ENCODE data around the gene DNAJC24. TPM values are rescaled to one million over a fixed set of nuclear protein-coding genes. Genes with fewer than 3 reads are reported as not detected.

Gene DNAJC24
- total and polyA plus RNA-seq, 2 experiments from 2014 or later: 20.3 to 21.3 TPM

- no peak for TF ChIP-seq ZNF331 (CRISPR knock-in tag; IDR thresholded peaks at IDR 0.05; ENCODE audit: low read depth)
- TF ChIP-seq, protein P1, sequence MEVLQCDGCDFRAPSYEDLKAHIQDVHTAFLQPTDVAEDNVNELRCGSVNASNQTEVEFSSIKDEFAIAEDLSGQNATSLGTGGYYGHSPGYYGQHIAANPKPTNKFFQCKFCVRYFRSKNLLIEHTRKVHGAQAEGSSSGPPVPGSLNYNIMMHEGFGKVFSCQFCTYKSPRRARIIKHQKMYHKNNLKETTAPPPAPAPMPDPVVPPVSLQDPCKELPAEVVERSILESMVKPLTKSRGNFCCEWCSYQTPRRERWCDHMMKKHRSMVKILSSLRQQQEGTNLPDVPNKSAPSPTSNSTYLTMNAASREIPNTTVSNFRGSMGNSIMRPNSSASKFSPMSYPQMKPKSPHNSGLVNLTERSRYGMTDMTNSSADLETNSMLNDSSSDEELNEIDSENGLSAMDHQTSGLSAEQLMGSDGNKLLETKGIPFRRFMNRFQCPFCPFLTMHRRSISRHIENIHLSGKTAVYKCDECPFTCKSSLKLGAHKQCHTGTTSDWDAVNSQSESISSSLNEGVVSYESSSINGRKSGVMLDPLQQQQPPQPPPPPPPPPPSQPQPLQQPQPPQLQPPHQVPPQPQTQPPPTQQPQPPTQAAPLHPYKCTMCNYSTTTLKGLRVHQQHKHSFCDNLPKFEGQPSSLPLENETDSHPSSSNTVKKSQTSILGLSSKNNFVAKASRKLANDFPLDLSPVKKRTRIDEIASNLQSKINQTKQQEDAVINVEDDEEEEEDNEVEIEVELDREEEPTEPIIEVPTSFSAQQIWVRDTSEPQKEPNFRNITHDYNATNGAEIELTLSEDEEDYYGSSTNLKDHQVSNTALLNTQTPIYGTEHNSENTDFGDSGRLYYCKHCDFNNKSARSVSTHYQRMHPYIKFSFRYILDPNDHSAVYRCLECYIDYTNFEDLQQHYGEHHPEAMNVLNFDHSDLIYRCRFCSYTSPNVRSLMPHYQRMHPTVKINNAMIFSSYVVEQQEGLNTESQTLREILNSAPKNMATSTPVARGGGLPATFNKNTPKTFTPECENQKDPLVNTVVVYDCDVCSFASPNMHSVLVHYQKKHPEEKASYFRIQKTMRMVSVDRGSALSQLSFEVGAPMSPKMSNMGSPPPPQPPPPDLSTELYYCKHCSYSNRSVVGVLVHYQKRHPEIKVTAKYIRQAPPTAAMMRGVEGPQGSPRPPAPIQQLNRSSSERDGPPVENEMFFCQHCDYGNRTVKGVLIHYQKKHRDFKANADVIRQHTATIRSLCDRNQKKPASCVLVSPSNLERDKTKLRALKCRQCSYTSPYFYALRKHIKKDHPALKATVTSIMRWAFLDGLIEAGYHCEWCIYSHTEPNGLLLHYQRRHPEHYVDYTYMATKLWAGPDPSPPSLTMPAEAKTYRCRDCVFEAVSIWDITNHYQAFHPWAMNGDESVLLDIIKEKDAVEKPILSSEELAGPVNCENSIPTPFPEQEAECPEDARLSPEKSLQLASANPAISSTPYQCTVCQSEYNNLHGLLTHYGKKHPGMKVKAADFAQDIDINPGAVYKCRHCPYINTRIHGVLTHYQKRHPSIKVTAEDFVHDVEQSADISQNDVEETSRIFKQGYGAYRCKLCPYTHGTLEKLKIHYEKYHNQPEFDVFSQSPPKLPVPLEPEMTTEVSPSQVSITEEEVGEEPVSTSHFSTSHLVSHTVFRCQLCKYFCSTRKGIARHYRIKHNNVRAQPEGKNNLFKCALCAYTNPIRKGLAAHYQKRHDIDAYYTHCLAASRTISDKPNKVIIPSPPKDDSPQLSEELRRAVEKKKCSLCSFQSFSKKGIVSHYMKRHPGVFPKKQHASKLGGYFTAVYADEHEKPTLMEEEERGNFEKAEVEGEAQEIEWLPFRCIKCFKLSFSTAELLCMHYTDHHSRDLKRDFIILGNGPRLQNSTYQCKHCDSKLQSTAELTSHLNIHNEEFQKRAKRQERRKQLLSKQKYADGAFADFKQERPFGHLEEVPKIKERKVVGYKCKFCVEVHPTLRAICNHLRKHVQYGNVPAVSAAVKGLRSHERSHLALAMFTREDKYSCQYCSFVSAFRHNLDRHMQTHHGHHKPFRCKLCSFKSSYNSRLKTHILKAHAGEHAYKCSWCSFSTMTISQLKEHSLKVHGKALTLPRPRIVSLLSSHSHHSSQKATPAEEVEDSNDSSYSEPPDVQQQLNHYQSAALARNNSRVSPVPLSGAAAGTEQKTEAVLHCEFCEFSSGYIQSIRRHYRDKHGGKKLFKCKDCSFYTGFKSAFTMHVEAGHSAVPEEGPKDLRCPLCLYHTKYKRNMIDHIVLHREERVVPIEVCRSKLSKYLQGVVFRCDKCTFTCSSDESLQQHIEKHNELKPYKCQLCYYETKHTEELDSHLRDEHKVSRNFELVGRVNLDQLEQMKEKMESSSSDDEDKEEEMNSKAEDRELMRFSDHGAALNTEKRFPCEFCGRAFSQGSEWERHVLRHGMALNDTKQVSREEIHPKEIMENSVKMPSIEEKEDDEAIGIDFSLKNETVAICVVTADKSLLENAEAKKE (CRISPR knock-in tag; IDR thresholded peaks at IDR 0.05): no peak
- TF ChIP-seq STAT1 (IDR thresholded peaks at IDR 0.05; ENCODE audit: unreplicated experiment): no peak
- no peak for TF ChIP-seq EZH2phosphoT487 (IDR thresholded peaks at IDR 0.05; ENCODE audit: unreplicated experiment)
- TF ChIP-seq NANOG (IDR thresholded peaks at IDR 0.05; ENCODE audit: borderline replicate concordance): no peak
- no peak for TF ChIP-seq JUNB (IDR thresholded peaks at IDR 0.05; ENCODE audit: unreplicated experiment)
- TF ChIP-seq ETS1 (IDR thresholded peaks at IDR 0.05): no peak
- TF ChIP-seq ZNF114 (CRISPR knock-in tag; IDR thresholded peaks at IDR 0.05): no peak
- TF ChIP-seq CTCF (conservative IDR thresholded peaks at IDR 0.05; ENCODE audit: low read depth in 2 of 2): no peak
- TF ChIP-seq REST (IDR thresholded peaks at IDR 0.05; ENCODE audit: unreplicated experiment): no peak
- TF ChIP-seq EZH2 (IDR thresholded peaks at IDR 0.05; ENCODE audit: low read depth, unreplicated experiment): no peak
- no peak for TF ChIP-seq POLR2AphosphoS5 (IDR thresholded peaks at IDR 0.05; ENCODE audit: low read depth)
- peaks cover 31% of the 10 kb centered on the region for H3K4me1 ChIP-seq (ENCODE audit: insufficient read depth)
- peaks cover 33% of the 10 kb centered on the region for H3K4me1 Mint-ChIP-seq
Observed at GRCh38 chr11:31424652-31425051, 55.0 kb downstream of the DNAJC24 start.

More at GRCh38 chr11:31424652-31425051, 55.0 kb downstream of the DNAJC24 start:
- Histone ChIP-seq H3K4me3 (no peak overlapping the region), H3K36me3 (ENCODE audit: insufficient read depth) (no peaks in the 10 kb centered on the region), H3K9me2 (ENCODE audit: insufficient read depth) (no peaks in the 10 kb centered on the region), H3K27me3 (ENCODE audit: insufficient read depth) (no peaks in the 10 kb centered on the region), H4K20me1 (replicated peaks; ENCODE audit: insufficient read depth) (no peaks in the 10 kb centered on the region), H3K4me2 (no peak overlapping the region), H3K79me2 (replicated peaks; ENCODE audit: insufficient read depth) (no peaks in the 10 kb centered on the region), H3K27ac (ENCODE audit: low read depth) (no peak overlapping the region), H3F3A (replicated peaks; ENCODE audit: low read depth) (no peaks in the 10 kb centered on the region), H2AFZ (no peak overlapping the region)
- no peak overlapping the region for H3K27ac Mint-ChIP-seq
- H3K27me3 Mint-ChIP-seq (ENCODE audit: insufficient read depth, low read depth, poor library complexity): no peaks in the 10 kb centered on the region
- H3K36me3 Mint-ChIP-seq (ENCODE audit: low read depth): no peaks in the 10 kb centered on the region
- DNase-seq (ENCODE audit: low spot score): no peak
- no peaks in the 10 kb centered on the region for H3K9me3 Mint-ChIP-seq
- no peak for ATAC-seq
- H3K4me3 Mint-ChIP-seq: no peak overlapping the region

Data from GM23338 (cell line).